H1 (cell line): ENCODE results near the gene EEF1AKMT3. TPM values are rescaled to one million over a fixed set of nuclear protein-coding genes. Genes with fewer than 3 reads are reported as not detected.

ENCODE experiments used
- CTCF ChIA-PET: fragments of 300-600 bp; sonication (Branson Sonifier 250); formaldehyde crosslinking; loops from one replicate; lab custom pipeline; 2021; ENCODE audit not compliant: partially characterized antibody; lab: Charles Lee
- POLR2A ChIA-PET: fragments of 300-600 bp; sonication (Branson Sonifier 250); formaldehyde crosslinking; loops from one replicate; lab custom pipeline; 2021; ENCODE audit warnings: inconsistent platforms; ENCODE audit not compliant: partially characterized antibody; lab: Charles Lee
- DNase-seq, 2 experiments: peaks; one replicate each; pipeline versions ENCODE4 v3.0.0 to v3.0.0-alpha.2; 2010 to 2022; ENCODE audit warnings: low spot score in 2 of 2, low read depth in 1 of 2, mixed read lengths in 1 of 2
- FAIRE-seq: peaks from 2 replicates; lab custom pipeline; 2011; peaks lifted over from hg19 to GRCh38; lab: Jason Lieb, UNC
- H2AFZ ChIP-seq: 2 replicates; pipeline ENCODE4 v1.8.1; 2012; ENCODE audit warnings: low read length, inconsistent platforms
- H2AK5ac ChIP-seq: 2 replicates; pipeline ENCODE4 v1.6.1; 2013; ENCODE audit warnings: low read depth, low read length
- H2BK120ac ChIP-seq: replicated peaks from 2 replicates; pipeline ENCODE3; 2013; ENCODE audit warnings: low read depth, low read length, inconsistent platforms
- H2BK12ac ChIP-seq: 2 replicates; pipeline ENCODE4 v1.6.1; 2013; ENCODE audit warnings: low read depth, low read length
- H2BK15ac ChIP-seq: 2 replicates; pipeline ENCODE4 v1.6.1; 2013; ENCODE audit warnings: low read length
- H2BK20ac ChIP-seq: 2 replicates; pipeline ENCODE4 v1.6.1; 2013; ENCODE audit warnings: low read length
- H2BK5ac ChIP-seq: 2 replicates; pipeline ENCODE4 v1.6.1; 2013; ENCODE audit warnings: low read depth, low read length
- H3K14ac ChIP-seq: 2 replicates; pipeline ENCODE4 v1.6.1; 2013; ENCODE audit warnings: inconsistent platforms; ENCODE audit not compliant: insufficient read length
- H3K18ac ChIP-seq: 2 replicates; pipeline ENCODE4 v1.6.1; 2013; ENCODE audit warnings: low read length; ENCODE audit errors: extremely low read depth
- H3K23ac ChIP-seq: 2 replicates; pipeline ENCODE4 v1.6.1; 2013; ENCODE audit warnings: inconsistent platforms; ENCODE audit not compliant: insufficient read length
- H3K23me2 ChIP-seq: 2 replicates; pipeline ENCODE4 v1.6.1; 2013; ENCODE audit warnings: low read depth, low read length
- H3K27ac ChIP-seq: 2 replicates; pipeline ENCODE4 v1.6.1; 2011; ENCODE audit warnings: low read depth, low read length, inconsistent platforms
- H3K27me3 ChIP-seq, 4 experiments: replicated peaks in 1 of 4; 1 replicate in 1 of 4; 2 replicates in 3 of 4; pipeline versions ENCODE4 v1.6.1 to v1.8.1; 2011 to 2013; ENCODE audit warnings: low read length in 3 of 4, mild to moderate bottlenecking in 3 of 4, inconsistent platforms in 2 of 4, mixed read lengths in 2 of 4, moderate library complexity in 1 of 4; ENCODE audit not compliant: control insufficient read depth in 3 of 4, insufficient read depth in 3 of 4; ENCODE audit errors: extremely low read depth in 1 of 4
- H3K36me3 ChIP-seq, 4 experiments: 2 replicates each; pipeline versions ENCODE4 v1.6.1 to v1.8.1; 2011 to 2013; ENCODE audit warnings: mild to moderate bottlenecking in 4 of 4, low read length in 3 of 4, moderate library complexity in 2 of 4, control low read depth in 1 of 4, inconsistent platforms in 1 of 4; ENCODE audit not compliant: insufficient read depth in 4 of 4, control insufficient read depth in 2 of 4
- H3K4ac ChIP-seq: replicated peaks from 2 replicates; pipeline ENCODE3; 2013; ENCODE audit warnings: low read length, low read depth, mixed read lengths, inconsistent platforms; ENCODE audit not compliant: insufficient read length
- H3K4me1 ChIP-seq, 4 experiments: replicated peaks in 1 of 4; 1 replicate in 1 of 4; 2 replicates in 3 of 4; pipeline versions ENCODE4 v1.6.1 to v1.8.1; 2011 to 2013; ENCODE audit warnings: low read length in 3 of 4, inconsistent platforms in 2 of 4, mixed read lengths in 1 of 4; ENCODE audit not compliant: insufficient read depth in 4 of 4, control insufficient read depth in 3 of 4
- H3K4me2 ChIP-seq, 2 experiments: 2 replicates each; pipeline versions ENCODE4 v1.6.1 to v1.8.1; 2011 to 2013; ENCODE audit warnings: low read depth in 2 of 2, low read length in 2 of 2, control low read depth in 1 of 2, inconsistent platforms in 1 of 2, mild to moderate bottlenecking in 1 of 2; ENCODE audit not compliant: insufficient read depth in 1 of 2
- H3K4me3 ChIP-seq, 4 experiments: fragments of 200-600, 300-600 bp in 1 of 4; sonication (generic), shearing (Covaris generic), sonication (Bioruptor Twin) in 1 of 4; 2 replicates each; pipeline versions ENCODE4 v1.5.1 to v1.8.1; 2011 to 2016; ENCODE audit warnings: low read length in 4 of 4, low read depth in 3 of 4, control low read depth in 2 of 4, inconsistent platforms in 2 of 4, mild to moderate bottlenecking in 2 of 4, mixed read lengths in 1 of 4, moderate library complexity in 1 of 4; ENCODE audit not compliant: insufficient read depth in 2 of 4; ENCODE audit errors: extremely low read depth in 1 of 4
- H3K56ac ChIP-seq: replicated peaks from 2 replicates; pipeline ENCODE3; 2013; ENCODE audit warnings: low read depth, mild to moderate bottlenecking, mixed read lengths, low read length, inconsistent platforms; ENCODE audit not compliant: insufficient read length
- H3K79me1 ChIP-seq: 2 replicates; pipeline ENCODE4 v1.6.1; 2013; ENCODE audit warnings: low read depth, low read length, control low read depth
- H3K79me2 ChIP-seq, 2 experiments: 2 replicates each; pipeline versions ENCODE4 v1.6.1 to v1.8.1; 2012 to 2013; ENCODE audit warnings: low read length in 2 of 2, mild to moderate bottlenecking in 2 of 2, inconsistent platforms in 1 of 2; ENCODE audit not compliant: insufficient read depth in 2 of 2, control insufficient read depth in 1 of 2
- H3K9ac ChIP-seq, 4 experiments: replicated peaks in 1 of 4; 1 replicate in 1 of 4; 2 replicates in 3 of 4; pipeline versions ENCODE4 v1.6.1 to v1.8.1; 2011 to 2013; ENCODE audit warnings: low read depth in 3 of 4, low read length in 3 of 4, control low read depth in 2 of 4, mild to moderate bottlenecking in 2 of 4, moderate library complexity in 2 of 4, inconsistent platforms in 1 of 4; ENCODE audit errors: extremely low read depth in 1 of 4
- H3K9me3 ChIP-seq, 2 experiments: 2 replicates each; pipeline versions ENCODE4 v1.6.1 to v1.8.1; 2012 to 2013; ENCODE audit warnings: mild to moderate bottlenecking in 2 of 2, moderate library complexity in 2 of 2, control low read depth in 1 of 2, inconsistent platforms in 1 of 2, low read depth in 1 of 2, low read length in 1 of 2, mixed read lengths in 1 of 2; ENCODE audit not compliant: insufficient read depth in 2 of 2
- H4K20me1 ChIP-seq, 2 experiments: replicated peaks in 1 of 2; 2 replicates each; pipeline versions ENCODE3 to v1.8.1; 2011 to 2013; ENCODE audit warnings: inconsistent platforms in 2 of 2, low read length in 2 of 2, mild to moderate bottlenecking in 1 of 2; ENCODE audit not compliant: insufficient read depth in 2 of 2, control insufficient read depth in 1 of 2
- H4K5ac ChIP-seq: 2 replicates; pipeline ENCODE4 v1.6.1; 2013; ENCODE audit warnings: low read length, low read depth, mixed read lengths, inconsistent platforms; ENCODE audit not compliant: insufficient read length
- H4K8ac ChIP-seq: 2 replicates; pipeline ENCODE4 v1.8.0; 2013; ENCODE audit warnings: mild to moderate bottlenecking, moderate library complexity, low read length, inconsistent platforms; ENCODE audit not compliant: insufficient read depth; ENCODE audit errors: extremely low read depth
- H4K91ac ChIP-seq: replicated peaks from 2 replicates; pipeline ENCODE3; 2013; ENCODE audit warnings: low read length, mixed read lengths, inconsistent platforms; ENCODE audit not compliant: insufficient read length
- BRCA1 ChIP-seq: IDR thresholded peaks from 2 replicates; pipeline ENCODE4 v1.6.1; 2012; ENCODE audit warnings: low read depth, low read length, improper control_type of control experiment
- SUZ12 ChIP-seq: fragments of 200-600 bp; sonication (generic); IDR thresholded peaks from 2 replicates; pipeline ENCODE4 v1.6.1; 2012; ENCODE audit warnings: mild to moderate bottlenecking, inconsistent platforms, low read length, moderate library complexity, mixed read lengths
- WGBS, 2 experiments: shearing (Covaris generic) in 1 of 2; methylation state at CpG; one replicate each; pipeline versions ENCODE4 v1.1.6 to v1.1.7; 2013 to 2015; ENCODE audit warnings: low lambda C conversion rate in 2 of 2, mixed read lengths in 2 of 2, inconsistent platforms in 1 of 2, low coverage in 1 of 2, missing lambda C conversion rate in 1 of 2; ENCODE audit not compliant: insufficient replicate concordance in 2 of 2, insufficient coverage in 1 of 2, insufficient read length in 1 of 2; ENCODE audit errors: extremely low coverage in 1 of 2, missing lambda C conversion rate in 1 of 2; 5-methylcytosine and 5-hydroxymethylcytosine counted together
- polyA plus RNA-seq, 7 experiments: library from polyadenylated mRNA; depleted of rRNA in 3 of 7; stranded (reverse) in 5 of 7; unstranded in 2 of 7; fragments of >200 nt in 5 of 7; fragments of 200-250 nt in 2 of 7; gene quantifications; 1 replicate in 5 of 7; 2 replicates in 1 of 7; 4 replicates in 1 of 7; pipeline versions ENCODE4 v1.2.1 to v1.2.3, GENCODE V29; 2011 to 2013; ENCODE audit warnings: missing spikeins in 2 of 7, mixed read lengths in 2 of 7
- total RNA-seq: library from RNA; stranded (reverse); fragmentation: NEBNext Ultra II Directional; extraction: Animal tissue kit (Norgen Biotek cat#: 25700); gene quantifications from 2 replicates; pipeline ENCODE4 v1.2.1, GENCODE V29; 2021

EEF1AKMT3 gene
- total and polyA plus RNA-seq, 2 of the 8 experiments (the other 6 are each of a cell fraction or from before 2014, with no cell fraction given) = 3.1 to 4.4 TPM

DNA sequence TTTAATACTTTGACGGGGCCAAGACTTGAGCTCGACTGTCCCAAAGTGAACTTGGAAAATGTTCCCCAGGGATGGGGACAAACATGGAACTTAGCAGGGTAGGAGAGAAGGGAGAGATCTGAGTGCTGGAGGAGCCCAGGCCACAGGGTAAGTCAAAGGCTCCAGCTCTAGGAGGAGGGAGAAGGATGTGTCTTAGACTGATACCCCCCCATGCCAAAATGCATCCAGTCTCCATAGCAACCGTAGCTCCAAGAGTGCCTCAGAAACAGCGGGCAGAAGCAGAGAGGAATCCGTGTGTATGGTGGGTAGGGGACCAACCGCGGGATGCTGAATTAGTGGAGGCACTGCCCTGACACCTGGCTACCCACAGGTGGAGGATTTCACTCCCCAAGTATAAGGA, 33.0 kb upstream of the EEF1AKMT3 start:
- Histone ChIP-seq H3K79me2 (no peaks in the 10 kb centered on the region), H3K23ac (no peak overlapping the region), H3K9ac (no peak overlapping the region), H4K8ac (no peak overlapping the region), H2AFZ (no peak overlapping the region), H3K36me3 (peaks cover 0 to 6% (median 0%) of the 10 kb centered on the region in 4 experiments; a peak in 1 of 8 replicates), H3K4me3 (peak overlapping the region in 2 of 4 experiments; percentile 13 to 76; a peak in 2 of 8 replicates), H3K27me3 (peaks cover 44 to 74% (median 69%) of the 10 kb centered on the region in 4 experiments), H3K23me2 (peaks cover 2% of the 10 kb centered on the region; the same call in 1 of the 2 replicates), H3K14ac (no peak overlapping the region), H2BK120ac (no peak overlapping the region), H2AK5ac (no peak overlapping the region), H4K91ac (no peak overlapping the region), H2BK12ac (no peak overlapping the region), H4K5ac (no peak overlapping the region), H3K27ac (no peak overlapping the region), H3K9me3 (no peaks in the 10 kb centered on the region; a peak in 1 of 4 replicates), H3K4ac (no peak overlapping the region), H2BK5ac (no peak overlapping the region), H4K20me1 (peaks cover 0 to 17% of the 10 kb centered on the region in 2 experiments), H3K18ac (no peak overlapping the region; the same call in 1 of the 2 replicates), H3K56ac (no peak overlapping the region), H3K79me1 (no peaks in the 10 kb centered on the region), H2BK20ac (no peak overlapping the region), H3K4me1 (peaks cover 6 to 29% (median 12%) of the 10 kb centered on the region in 4 experiments; a peak in 6 of 7 replicates), H2BK15ac (0 out of 2 replicates have a peak overlapping the region, but pooled peaks have one; percentile 48), H3K4me2 (peak overlapping the region; percentile 79 to 93)
- FAIRE-seq = no peak
- ChIA-PET POLR2A (interaction anchor here (0.7 to 5.2 kb wide), 7 partner anchors 11 to 130 kb away, joined by 3 to 59 read pairs (median 8); partner anchors contain the start of genes CDK4 and OS9), CTCF (interaction anchor here (0.6 to 11.2 kb wide), 6 partner anchors 16 to 265 kb away, joined by 3 to 149 read pairs (median 4); no protein-coding TSS in a partner anchor)
- 24% methylated on average over 7 of the region's 7 CpGs; no CpG with 5 or more reads in 1 of the 2 experiments for WGBS, 2 experiments
- no peak for DNase-seq
- TF ChIP-seq BRCA1 = no peak
- peak; percentile 55; the same call in 1 of the 2 replicates for TF ChIP-seq SUZ12
